Stimulated activated CD4-positive, alpha-beta T cell treated with anti-CD3 and anti-CD28 coated beads, Interleukin-1b, Interleukin-23, amount 100 ng/mL, for 1 hour (primary cell): Measurements from ENCODE around the gene UBTF.
"Not testable (repeated sequence)": the region's sequence is repeated elsewhere in the genome, so short reads cannot be mapped to it uniquely, and the experiment has no call there.

Source experiments
- DNase-seq, 2 donors: peaks; one replicate each; pipeline ENCODE4 v3.0.0-alpha.2; 2020; ENCODE audit warnings: low read depth in 2 of 2

UBTF gene

DNA sequence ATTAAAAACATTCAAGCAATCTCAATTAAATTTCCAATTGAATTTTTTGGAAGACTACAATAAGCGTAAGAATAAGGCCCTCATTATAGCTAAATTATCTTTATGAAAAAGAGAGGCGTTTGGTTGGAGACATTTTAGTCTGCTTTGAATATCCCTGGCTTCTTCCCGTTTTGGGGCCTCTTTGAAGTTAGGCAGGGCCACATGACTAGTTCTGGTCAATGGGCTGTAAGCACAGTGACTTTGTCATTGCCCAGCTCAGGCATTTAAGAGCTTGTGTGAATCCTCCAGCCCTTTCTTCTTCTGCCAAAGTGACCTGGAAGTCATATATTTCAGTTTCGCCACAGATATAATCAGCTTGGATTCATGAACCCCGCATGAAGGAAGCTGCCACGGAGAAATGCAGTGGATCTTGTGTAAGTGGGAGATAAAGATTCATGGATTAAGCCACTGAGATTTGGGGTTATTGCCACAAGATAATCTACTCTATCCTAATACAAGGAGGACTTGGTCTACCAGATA is 21.7 kb upstream of the UBTF start:
- DNase-seq = no peak

- DNase-seq = not testable (repeated sequence)
Measured at GRCh38 chr17:44237886-44238285, 18.4 kb upstream of the UBTF start.

- no peak for DNase-seq
Measured at GRCh38 chr17:44236444-44236991, 17.0 kb upstream of the UBTF start.

DNA sequence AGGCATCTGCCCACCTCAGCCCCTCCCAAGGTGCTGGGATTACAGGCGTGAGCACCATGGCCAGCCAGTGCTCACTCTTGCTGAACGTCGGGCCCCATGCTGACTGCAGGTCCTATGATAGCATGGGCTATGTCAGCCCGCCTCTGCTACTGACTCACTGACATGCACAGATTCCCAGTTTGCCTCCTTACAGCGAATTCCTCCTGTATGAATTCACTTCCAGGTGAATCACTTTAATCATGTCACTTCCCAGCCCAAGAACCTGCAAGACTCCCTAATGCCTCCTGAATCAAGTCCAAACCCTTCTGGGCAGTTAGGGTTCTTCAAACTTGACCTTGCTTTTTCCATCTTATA is 16.1 kb upstream of the UBTF start:
- DNase-seq = no peak

GRCh38 chr17:44233582-44233981 is 14.1 kb upstream of the UBTF start:
- no peak for DNase-seq

DNA sequence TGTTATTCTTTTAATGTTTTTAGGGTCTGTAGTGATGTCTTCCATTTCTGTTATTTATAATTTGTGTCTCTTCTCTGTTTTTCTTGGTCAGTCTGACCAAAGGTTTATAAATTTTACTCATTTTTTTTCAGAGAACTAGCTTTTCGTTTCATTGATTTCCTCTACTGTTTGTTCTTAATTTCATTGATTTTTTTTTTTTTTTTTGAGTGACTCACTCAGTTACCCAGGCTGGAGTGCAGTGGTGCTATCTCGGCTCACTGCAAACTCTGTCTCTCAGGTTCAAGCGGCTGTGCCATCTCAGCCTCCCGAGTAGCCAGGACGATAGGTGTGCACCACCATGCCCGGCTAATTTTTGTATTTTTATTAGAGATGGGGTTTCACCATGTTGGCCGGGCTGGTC is 12.6 kb upstream of the UBTF start:
- no peak for DNase-seq

DNA sequence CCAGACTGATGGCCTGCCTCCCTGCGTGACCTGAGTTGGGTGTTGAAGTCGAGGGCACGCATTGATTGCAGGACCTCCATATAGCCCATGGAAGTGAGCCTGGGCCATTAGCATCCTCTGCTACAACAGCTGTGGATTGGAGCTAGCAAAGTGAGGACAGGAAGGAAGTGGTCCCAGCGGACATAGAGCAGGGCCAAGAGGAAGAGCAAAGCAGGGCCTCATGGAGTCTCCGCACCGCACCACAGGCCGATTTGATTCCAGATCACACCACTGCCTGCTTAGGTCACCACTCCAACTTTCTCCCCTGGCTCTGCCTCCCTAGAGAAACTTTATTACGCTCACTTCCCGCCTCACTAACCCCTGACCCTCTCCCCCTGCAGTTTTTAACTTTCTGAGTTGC is 10.7 kb upstream of the UBTF start:
- no peak for DNase-seq

- DNase-seq = no peak
Measured at GRCh38 chr17:44229090-44229489, 9.6 kb upstream of the UBTF start.

DNA sequence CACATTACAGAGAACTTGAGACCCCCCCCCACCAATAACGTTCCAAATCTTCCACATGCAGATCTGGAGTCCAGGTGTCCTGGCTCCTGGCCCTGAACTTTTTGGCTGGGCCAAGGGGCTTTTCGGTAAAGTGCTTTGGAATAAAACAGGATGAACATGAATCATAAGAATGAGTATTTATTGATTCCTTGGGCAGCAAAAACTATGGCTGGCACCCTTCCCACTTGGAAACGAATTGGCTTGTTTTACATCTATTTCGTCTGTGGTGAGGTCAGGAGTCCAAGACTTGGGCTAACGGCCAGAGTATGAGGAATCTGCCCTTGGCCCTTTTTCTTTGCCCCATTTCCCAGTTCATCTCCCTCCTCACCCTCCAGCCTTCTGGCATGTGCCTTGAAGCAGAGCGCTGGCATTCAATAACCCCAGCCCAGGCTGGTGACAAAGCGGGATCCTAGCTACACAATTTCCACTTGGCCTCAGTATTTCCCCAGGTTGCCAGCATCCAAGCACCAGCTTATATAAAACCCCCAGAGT is 4.1 kb upstream of the UBTF start:
- no peak for DNase-seq

DNA sequence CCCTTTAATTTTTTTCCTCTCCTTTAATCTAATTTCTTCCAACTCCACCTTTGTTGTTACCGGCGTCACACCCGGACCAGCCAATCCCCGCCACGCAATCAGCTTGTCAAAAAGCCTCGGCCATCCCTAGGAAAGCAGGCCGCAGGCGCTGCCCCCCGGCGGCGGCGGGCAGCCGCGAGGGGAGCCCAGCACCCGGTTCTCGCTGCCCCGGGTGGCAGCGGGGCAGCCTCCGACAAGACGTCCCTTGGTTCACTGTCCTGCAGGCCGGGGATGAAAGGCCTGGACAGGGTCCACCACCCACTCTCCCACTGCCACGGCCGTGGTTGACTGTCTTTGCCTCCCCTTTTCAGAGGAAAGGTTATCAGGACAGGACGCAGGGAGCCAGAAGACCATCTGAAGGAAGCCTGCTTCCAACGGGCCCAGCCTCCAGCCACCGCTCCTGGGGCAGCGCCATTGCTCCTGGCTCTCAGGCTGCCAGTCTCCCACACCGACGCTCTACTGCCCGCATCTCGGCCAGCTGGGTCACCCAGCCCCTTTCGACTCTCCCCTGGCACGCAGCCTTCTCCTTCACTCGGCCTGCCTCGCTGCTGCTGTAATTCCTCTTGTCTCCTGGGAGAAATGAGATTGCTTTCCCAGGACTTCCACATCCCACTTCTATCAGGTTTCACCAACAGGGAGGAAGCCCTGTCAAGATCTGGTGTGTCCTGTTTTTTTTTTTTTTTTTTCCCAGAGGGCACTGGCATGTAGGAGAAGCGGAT is 2.8 kb upstream of the UBTF start:
- no peak for DNase-seq

- DNase-seq = no peak
Measured at GRCh38 chr17:44221862-44222111, 2.3 kb upstream of the UBTF start.

DNA sequence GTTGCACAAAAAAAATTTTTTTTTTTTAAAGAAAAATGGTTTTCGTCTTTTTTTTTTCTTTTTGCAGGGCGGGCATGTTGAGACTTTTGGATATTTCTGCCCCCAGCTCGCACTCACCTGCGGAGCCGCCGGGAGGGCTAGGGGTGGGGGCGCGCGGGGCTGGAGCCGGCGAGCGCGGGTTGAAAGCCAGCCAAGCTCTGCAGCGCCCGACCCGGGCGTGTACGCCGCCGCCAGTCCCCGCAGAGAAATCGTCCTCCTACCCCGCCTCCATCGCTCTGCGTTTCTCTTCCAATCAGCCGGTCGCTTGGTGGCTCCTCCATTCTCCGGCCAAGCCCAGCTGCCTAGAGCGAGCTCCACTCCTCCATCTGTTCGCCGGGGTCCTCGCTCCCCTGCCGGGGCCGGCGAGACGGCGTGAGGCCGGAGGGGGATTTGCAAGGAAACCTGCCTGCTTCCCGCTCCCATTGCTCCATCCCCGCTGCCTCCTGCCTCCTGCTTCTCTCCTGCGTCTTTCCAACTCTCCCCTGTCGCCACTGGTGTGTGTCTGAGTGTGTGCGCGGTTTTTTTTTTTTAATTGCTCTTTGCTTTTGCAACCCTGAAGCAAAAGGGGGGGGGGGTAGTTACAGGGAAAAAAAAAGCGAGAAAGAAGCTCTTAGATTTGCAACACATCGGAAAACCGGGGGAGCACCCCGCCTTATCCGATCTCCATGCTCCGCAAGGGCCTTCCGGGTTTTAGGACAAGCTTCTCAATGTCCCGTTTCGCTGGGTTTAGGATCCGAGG is 1.8 kb upstream of the UBTF start:
- peak in 1 of 2 donors; percentile 25 for DNase-seq

GRCh38 chr17:44220213-44221083 is 973 bp upstream of the UBTF start:
- DNase-seq = peak in 1 of 2 donors; percentile 37

DNA sequence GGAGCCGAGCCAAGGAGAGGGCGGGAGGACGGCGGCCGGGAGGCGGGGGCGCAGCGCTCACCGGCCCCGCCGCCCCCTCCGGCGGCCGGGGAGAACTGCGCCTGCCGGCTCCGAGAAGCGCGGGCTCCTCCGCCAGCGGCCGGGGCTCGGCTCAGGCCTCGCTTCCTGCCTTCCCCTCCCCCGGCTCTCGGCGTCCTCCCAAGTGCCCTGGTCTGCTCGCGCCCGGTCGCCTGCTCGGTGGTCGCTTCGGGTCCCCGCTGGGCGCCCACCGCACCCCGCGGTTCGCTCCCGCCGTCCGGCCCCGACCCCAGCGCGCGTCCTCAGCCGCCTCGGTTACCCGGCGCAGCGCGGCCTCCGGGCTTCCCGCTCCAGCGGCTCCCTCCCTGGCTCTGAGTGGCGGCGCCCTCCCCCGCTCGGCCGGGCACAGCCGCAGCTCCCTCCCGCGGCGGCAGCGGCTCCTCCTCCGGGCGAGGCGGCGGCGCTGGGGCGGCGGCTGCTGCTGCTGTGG is 313 bp downstream of the UBTF start:
- DNase-seq = peak; percentile 30 to 42

- DNase-seq = peak; percentile 78 to 82
Measured at GRCh38 chr17:44218344-44219107, 949 bp downstream of the UBTF start.

DNA sequence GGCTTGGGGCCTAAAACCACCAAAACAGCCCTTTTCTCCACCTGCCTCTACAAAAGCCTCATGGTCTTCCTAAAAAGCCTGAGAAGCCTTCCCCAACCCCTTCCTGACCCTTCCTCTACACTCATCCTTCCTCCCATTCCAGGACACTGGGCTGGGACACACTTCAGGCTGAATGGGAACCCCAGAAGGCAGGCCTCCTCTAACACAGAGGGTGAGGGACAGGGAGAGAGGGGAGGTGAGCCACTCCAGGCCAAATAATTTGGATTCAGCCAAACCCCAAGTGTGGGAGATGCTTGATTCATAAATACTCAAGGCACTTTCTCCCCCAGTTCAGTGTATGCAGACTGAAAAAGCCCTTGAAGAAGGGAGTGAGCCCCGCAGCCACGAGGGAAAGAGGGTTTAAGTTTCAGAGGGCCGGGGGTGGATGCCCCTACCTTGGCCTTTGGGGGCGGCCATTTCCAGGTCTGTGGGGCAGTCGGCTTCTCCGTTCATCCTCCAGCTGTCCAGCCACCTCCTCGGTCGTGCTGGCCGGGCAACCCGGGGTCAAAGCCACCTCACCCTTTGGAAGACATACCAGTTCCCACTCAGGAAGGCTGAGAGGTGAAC is 1.6 kb downstream of the UBTF start:
- DNase-seq = no peak

- no peak for DNase-seq
Measured at GRCh38 chr17:44216694-44217093, 2.8 kb downstream of the UBTF start.

DNA sequence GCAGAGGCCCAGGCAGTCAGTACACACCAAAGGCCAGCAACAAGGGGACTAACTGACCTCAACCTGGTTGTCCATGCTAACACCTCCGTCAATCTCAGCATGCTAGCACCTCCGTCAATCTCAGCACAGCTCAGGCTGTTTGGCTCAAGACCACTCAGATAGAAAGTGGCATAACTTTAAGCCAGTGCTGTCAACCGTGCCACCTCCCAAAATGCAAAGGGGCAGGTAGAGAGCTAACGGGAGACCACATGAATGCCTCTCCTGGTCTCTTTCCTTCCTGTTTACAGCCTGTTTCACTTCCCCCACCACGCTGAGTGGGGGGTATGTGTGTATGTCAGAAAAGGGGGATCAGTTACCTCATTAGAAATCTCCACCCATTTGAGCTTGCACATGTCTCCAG is 3.3 kb downstream of the UBTF start:
- DNase-seq = no peak

DNA sequence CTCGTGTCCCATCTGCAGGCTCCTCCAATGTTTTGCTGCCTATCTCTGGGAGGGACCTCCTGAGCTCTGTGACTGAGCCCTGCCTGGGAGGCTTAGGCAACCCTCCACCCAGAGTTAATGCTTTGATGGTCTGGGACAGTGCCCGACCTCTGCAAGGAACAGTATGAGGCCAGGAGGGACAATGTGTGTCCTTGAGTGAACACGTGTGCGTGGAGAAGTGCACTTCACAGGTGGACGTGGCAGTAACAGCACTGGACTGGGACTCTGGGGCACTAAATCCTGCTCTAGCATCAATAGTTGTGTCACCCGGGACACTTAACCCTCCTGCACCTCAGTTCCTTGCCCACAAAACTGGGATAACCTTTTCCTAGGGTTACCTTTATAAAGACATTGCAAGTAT is 4.6 kb downstream of the UBTF start:
- DNase-seq = no peak

GRCh38 chr17:44214230-44214494 is 5.3 kb downstream of the UBTF start:
- no peak for DNase-seq
